Stimulated activated CD4-positive, alpha-beta T cell treated with anti-CD3 and anti-CD28 coated beads, Interleukin-1b, Interleukin-23, amount 100 ng/mL, for 48 hours (primary cell): ENCODE data around the gene COL23A1.

Experiments used
- DNase-seq: peaks from one replicate; pipeline ENCODE4 v3.0.0-alpha.2; 2020

COL23A1 gene

DNA sequence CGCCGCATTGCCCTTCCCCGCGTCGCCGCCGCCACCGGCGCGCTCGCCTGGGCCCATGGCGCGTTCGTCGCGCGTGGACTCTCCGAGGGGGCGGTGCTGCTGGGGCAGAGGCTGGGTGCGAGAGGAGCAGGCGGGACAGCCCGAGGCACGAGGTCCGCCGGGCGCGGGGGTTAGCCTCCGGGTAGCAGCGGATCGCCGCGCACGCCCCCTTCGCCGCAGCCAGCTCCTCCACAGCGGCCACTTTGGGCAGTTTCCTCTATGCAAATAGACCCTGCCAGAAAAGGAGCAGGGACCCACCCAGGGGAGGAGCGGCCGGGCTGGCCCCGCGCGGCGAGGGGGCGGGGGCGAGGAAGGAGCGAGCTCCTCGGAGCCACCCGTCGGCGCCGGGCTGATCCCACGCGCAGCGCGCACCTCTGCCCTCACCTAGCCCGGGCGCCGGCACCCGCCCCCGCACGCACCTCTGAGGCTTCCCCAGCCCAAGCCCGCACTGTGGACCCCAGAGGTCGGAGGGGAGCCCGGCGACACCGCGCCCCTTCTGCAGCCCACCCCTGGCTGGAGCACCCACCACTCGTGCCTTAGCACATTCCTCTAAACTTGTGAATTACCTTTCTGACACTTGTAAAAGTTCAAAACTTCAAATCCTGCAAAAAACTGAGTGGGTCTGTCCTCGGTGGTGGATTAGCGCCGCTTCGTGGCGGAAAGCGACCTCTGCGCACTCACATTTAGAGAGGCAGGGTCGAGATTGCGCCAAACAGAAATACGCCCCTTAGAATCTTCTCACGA lies at the start of gene COL23A1:
Gene COL23A1, minus strand, starts transcription at position 253 of the 783 bp plus-strand sequence.
- peak; percentile 17 for DNase-seq

DNA sequence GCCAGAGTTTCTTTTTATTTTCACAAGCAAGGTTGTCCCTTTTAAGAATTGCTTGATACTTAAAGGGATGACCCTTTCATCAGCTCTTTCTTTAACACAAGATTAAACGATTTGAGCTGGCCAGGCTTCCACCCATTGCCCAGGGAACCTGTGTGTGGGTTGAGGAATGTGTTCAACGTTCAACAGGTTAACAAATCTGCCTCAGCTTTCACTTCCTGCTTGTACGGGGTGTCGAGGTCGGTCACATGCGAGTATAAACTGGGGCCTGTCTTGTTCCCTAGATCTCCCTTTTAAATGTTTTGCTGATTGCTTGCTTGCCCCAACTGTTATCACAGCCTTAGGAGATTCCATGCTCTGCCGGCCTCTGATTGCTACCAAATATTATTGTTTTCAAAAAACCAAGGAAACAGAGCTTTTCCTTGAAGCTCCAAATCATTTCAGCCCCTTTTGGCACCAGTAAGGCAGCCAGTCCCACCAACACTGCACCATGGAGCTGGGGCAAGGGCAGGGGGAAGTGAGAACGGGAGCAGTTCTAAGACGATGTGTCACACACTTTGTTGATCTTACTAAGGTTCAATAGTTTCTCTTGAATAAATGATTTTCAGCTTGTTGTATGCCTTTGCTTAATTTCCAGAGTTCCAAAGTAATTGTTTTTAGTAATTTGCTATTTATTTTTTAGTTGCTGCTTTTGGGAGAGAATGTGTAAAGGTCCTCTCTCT lies 47.3 kb upstream of the COL23A1 start:
- no peak for DNase-seq

DNA sequence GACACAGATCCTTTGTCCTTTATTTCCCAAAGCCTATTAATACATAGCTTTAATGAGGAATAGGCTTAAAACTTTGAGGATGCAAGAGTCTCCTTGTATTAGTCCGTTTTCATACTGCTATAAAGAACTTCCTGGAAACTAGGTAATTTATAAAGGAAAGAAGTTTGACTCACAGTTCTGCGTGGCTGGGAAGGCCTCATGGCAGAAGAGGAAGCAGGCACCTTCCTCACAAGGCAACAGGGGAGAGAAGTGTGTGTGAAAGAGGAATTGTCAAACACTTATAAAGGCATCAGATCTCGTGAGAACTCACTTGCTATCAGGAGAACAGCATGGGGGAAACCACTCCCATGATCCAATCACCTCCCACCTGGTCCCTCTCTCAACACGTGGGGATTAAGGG lies 42.1 kb upstream of the COL23A1 start:
- no peak for DNase-seq

DNA sequence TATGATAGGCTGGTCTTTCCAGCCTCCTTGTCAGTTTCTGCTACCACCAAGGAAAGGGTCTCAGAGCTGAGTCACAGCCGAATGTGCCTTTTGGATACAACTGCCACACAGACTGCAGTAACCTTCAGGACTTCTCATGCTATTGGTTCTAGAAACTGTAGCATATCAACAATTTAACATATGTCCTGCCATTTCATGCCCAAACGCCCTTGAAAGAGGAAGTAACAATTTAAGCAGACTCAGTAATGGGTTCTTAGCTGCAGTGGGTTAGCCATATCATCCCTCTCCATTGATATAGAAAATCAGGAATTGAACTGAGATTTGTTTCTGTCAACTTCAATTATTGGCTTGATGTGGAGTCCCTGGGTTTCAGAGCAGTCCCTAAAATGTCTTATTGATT lies 40.8 kb upstream of the COL23A1 start:
- no peak for DNase-seq

DNA sequence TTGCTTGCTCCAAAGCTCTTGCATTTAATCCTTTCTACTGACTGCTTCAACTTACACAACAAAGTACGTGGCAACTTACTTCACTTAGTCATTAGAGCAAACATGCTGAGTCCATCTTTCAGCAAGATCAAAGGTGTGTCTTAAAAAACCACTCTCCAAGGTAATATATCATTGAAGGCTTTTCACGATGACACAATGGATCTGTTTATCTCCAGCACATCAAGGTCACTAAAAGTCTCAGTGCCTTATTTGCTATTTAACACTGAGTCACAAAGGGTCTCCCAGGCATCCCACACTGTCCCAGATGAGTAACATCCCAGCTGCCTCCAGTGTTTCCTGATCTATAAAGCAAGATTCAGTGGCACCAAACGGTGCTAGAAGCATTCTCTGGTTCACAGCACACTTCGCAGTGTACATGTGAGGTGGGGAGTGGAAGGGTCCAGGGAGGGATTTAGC lies 40.3 kb upstream of the COL23A1 start:
- DNase-seq = no peak

DNA sequence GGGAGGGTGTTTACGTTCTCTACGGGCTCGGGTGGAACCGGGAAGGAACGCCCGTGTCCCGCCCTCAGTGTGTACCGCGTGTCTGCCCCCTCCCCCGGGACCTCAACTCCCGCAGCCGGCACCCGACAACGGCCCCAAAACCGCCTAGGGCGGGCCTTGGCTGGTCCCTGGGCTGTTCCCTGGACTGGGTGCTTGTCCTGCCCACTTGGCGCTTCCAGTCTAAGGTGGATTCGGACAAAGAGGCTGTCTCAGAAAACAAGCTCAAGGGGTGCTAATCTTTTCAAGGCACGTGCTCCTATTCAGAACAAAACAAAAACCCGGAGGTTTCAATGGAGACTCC lies 37.0 kb upstream of the COL23A1 start:
- no peak for DNase-seq

DNA sequence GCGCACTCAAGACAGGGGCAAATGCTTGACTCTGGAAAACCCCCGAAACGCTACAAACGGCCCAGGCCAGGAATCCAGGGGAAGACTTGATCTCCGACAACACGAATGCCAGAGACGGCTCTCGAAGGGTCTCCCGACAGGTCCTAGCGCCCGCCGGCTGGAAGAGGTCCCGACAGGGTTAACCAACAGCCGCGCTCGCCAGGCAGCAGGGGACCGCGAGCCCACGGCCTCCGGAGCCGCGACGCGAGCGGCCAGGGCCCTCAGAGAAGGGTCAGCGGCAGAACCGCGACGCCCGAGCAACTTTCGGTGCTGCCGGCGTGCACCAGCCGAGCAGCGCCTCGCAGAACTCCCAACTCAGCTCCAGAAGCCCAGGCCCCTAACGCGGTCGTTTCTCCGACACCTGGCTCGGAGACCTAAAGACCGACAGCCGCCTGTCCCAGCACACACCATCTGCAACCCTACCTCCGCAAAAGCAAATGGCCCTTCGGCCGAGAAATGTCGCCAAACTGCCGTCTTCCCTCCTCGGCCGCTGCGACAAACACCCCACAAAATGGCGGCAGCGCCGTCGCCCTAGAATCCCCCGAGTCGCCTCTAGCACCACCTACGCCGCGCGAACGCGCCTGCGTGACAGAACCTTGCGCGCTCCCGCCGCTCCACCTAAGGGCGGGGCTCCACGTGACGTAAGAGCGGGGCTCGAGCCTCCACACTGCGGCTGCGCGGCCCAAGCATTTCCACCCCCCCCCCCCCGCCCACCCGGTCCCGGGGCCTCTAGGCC lies 36.5 kb upstream of the COL23A1 start, which contains the start of gene CLK4:
Gene CLK4, minus strand, starts transcription at position 567 of the 775 bp plus-strand sequence. CDS start 3,634 bp downstream, outside the sequence.
- peak; percentile 96 for DNase-seq

DNA sequence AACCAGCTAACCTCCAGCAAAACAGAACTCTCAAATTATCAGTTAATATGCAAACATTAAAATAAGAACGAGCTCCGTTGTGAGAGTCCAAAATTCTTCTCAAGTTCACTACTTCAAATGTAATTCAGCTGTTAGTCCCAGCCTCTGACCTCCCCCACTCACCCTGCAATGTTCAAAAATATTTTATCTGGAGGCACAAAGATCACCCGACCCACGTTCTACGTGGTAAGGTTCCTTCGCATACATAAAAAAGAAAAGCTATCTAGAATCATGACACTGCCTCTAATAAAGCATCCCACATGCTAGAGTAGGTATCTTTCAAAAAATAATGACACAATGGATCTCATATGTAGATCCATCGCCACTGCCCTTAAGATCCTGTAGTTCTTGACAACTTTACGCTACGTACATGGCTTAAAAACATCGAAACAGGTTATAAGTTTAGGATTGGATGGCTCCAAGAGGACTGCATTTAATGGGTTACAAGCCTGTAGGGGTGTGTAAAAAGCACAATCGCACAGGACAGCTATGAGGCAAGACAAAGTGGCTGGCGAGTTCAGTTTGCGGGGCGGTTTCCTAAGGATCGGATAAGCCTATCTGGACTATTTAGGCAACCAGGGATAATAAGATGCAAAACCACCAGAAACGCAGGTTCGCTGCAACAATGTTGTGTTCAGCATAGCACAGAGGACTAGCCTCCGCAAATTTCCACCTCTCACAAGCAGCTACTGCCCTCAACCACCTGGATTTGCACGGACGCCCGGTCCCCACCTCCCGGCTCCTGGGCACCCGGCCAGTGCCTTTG lies 35.7 kb upstream of the COL23A1 start:
- no peak for DNase-seq

DNA sequence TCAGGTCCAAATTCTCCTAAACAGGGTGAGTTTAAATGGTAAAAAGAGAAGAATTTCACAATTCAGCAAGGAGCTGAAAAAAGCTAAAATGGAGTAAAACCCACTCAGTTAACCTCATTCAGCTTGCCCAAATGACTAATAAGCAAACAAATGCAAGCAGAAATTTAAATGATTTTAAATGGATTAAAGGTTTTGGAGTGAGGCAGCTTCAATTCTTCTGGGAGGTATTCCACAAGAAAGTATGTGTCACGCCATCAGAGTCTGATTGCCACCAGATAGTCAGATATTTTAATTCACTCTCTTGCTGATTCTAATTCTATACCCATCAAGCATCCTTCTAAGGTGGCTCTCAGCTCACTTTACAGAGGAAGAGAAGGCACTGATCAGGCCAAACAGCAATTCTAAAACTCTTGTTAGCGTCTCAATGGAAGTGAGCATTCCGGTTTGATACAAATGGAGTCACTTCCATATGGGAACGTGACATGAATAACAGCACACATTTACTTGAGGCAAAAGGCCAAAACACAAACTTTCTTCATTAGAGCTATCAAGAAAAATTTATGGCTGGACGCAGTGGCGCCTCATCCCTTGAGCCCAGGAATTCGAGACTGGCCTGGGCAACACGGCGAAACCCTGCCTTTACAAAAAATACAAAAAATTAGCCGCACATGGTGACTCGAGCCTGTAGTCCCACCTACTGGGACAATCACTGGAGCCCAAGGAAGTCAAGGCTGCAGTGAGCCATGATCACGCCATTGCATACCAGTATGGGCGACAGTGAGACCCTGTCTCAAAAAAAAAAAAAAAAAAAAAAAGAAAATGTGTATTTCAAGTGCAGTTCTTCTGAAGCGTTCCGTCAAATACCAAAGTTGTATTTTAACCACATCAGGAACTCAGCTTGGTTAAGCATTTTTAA lies 34.7 kb upstream of the COL23A1 start:
- DNase-seq = no peak

DNA sequence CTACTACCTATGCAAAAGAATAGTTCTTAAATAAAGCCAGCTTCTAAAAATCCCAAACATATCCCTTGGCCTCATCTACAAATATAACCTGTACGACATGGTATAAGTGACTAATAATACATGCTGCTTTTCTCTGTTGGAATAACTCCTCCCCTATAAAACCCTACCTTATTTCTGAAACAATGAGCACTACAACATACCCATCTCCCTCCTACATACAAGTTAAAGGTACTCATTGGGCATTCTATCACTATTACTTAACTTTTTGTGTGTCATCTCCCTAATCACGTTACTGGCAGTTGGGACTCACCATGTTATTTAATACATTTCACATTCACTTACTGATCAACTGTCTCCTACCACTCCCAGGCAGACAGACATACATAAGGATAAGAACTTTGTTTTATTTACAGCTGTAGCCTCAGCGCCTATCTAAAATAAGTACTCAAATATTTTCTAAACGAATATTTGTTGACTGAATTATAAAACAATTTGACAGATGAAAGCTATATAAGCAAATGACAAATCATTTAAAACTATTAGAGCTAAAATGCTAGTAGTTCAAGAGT lies 32.6 kb upstream of the COL23A1 start:
- no peak for DNase-seq

DNA sequence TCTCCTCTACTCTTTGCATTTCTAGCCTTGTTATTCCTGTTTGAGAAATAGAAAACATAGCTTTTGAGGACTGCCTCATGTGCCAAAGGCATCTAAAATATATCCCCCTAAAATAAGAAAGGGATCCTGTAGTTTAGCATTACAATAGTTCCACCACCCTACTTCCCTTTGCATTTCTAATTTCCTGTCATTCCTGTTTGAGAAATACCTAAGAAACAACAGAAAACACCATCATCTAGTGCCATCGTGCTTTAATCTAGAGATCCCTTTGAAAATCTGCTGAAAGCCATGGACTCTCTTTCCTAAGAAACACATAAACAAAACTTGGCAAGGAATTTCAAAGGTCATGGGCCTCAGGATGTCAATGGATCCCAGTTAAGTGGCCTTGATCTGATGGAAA lies 29.2 kb upstream of the COL23A1 start:
- no peak for DNase-seq

DNA sequence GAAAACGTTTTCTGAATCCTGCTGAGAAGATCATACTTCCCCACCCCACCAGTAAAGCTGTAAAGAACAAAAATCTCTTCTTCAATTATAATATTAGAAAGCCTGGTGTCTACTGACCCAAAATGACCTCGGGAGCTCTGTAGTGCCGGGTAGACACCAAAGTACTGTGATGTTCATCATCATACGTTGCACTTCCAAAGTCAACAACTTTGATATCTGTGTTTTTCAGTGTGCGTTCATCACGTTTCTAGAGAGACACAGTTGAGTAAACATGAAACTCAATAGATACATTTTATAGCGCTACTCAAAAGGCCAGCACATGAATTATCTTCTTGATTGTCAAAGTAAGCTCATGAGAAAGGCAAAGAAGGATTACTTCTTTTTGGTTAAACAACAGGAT lies 22.1 kb upstream of the COL23A1 start:
- no peak for DNase-seq

DNA sequence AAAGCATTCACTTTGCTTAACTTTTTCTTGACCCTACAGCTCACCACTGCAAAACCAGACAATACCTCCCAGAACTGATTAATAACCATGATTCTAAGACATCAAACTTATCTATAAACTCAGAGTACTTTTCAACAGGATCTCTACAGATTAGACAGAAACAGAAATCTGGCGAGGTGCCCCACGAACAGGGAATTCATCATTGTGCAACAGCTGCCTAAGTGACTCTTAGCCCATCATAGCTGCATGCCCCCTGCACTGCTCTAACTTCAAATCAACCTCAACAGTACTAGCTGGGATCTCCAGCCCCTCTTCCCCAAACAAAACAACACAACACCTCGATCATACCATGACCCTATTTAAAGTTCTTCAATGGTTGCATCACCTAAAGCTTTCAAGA lies 16.1 kb upstream of the COL23A1 start:
- no peak for DNase-seq

DNA sequence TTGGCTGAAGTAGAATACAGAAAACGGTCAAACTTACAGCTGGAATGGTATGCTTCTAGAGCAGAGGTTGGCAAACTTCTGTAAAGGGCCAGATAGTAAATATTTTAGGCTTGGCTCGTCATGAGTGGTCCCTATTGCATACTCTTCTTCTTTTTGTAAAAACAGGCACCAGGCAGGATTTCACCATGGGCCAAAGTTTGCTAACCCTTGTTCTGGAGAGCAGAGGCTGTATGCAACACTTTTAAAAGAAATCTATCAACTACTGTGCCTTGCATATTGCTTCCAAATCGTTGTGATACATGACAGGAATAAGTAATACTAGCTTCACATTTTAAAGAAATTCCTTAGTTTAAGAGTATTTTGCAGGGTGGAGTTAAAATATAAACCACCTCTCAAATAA lies 15.6 kb upstream of the COL23A1 start:
- no peak for DNase-seq

DNA sequence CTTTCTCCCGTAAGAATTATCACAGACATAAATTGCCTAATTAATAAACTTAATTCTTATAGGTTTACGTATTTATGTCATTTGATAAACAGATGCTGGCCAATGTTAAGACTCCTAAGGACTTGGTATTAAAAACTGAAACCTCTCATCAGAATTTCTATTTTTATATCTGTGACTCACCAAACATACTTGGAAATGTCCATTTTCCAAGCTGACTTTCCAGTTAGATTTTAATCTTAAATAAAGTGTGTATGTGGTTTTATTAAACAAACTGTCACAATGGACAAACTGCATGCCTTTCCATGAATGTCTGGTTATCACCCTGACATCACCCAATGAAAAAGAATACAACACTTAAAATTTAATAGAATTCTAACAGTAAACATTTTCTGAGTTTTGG lies 12.6 kb upstream of the COL23A1 start:
- DNase-seq = no peak

DNA sequence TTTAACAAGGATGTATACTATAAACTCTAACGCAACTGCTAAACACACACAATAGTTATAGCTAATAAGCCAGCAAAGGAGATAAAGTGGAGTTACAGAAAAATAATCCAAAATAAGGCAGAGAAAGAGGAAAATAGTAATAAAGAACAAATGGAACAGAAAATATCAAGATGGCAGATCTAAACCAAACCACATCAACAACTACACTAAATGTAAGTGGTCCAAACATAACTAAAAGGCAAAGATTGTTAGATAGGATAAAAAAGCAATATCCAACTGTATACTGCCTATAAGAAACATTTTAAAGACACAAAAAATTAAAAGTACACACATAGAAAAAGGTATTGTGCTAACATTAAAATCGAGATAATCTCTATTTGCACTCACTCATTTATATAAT lies 5.6 kb upstream of the COL23A1 start:
- DNase-seq = no peak

DNA sequence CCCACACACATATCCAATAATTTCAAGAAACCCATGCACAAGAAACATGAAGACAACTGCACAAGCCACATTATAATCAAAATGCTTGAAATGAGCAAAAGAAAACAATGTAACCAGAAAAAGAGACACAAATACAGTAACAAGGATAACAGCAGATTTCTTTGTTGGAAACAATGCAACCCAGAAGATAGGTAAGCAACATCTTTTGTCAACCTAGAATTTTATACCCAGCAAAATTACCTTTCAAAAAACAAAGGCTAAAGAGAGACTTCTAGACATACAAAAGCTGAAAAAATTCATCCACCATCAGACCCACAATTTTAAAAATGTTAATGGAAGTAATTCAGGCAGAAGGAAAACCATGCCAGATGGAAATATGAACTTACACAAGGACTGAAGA lies 5.0 kb upstream of the COL23A1 start:
- DNase-seq = no peak

DNA sequence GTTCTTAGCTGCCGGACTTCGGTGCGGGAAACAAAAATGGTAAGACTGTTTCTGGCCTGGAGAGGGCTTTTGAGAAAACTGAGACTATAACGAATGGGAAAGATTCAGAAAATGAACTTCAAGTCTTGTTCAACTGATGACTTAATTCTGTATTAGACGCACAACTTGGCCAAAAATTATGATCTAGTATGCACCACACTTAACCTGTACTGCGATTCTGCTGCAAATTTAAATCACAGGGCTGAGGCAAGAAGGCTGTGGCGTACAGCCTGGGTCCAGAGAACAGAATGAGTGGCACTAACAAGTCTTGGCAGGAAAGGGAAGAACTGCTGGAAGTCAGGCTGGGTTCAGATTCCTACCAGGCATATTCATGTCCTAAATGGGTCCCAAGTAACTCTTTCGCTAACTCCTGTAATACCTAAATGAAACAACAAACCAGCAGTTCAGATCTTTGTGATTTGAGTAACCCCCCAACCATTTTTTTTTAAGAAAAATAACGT lies 781 bp upstream of the COL23A1 start:
- no peak for DNase-seq

DNA sequence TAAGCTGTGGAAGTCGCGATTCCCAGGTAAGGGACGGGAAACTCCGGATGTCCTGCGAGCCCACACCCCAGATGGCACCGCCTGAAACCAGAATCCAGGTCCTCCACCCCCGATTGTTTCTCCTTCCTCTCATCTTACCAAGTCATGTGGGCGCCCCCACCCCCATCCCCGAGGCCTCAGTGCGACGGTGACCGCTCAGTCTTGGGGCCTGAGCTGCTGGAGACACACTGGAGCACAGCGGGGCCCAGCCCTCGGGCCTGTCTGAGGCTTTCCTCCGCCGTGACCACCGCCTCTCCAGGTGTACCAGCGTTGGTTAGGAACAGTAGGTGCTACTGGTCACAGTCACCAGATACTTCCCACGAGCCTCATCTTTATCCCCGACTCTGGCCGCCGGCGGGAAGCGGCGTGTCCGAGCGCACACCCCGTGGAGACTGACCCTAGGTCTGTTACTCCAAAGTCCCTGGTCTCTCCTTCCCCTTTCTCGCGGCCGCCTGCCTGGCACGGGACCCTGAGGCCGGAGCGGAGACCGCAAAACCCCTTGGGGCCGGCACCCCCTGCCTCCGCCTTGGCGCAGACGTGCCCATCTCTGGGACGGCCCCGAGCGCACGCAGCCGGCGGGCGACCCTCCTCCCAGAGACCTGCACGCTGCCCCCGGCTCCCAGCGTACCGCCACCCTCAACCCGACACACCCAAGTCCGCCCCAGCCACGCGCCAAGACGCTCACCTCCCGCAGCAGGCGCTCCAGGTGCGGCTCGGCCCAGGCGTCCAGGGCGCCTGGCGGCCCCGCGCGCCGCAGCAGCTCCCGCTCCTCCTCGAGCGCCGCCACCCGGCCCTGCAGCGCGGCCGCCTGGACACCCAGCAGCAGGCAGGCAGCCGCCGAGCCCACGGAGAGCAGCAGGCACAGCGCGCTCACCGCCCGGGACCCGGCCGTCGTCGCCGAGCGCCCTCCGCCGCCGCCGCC lies 733 bp downstream of the COL23A1 start:
- DNase-seq = no peak

DNA sequence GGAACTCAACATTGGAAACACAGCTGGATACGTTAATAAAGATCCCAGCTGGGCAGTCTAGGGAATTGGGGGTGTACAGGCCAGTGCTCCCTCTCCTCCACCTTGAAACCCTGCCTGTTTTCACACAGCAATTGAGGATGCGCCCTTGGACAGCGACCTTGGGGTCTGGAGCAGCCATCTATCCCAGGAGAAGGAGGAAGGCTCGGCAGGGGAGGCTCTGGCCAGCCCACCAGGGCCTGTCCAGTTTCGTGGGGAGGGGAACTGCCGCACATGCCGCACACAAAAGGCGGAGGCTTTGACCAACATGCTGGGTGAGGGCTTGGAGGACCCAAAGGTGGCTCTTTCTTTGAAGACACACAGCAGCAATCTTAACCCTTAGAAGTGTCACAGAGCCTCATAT lies 1.4 kb downstream of the COL23A1 start:
- DNase-seq = no peak
